ENCODE data around the gene POM121L12.

Gene POM121L12

DNA sequence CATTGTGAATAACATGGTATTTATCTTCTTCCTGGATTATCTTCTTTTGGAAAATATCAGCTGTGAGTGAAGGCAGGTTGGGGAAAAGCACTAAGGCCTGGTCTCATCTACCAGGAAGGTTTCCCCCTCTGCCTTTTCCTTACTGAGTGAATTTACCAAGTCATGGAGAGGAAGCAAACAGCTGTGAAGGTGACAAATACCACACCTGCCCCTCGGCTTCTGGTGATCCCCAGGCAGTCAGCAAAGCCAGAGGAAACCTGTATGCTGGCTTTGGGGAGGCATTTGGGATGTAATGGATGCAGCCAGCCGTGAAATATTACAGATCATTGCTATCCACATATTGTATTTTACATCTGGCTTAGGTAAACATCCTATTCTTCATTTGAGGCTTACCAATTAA is 24.2 kb downstream of the POM121L12 start:
- in situ Hi-C loops (cut with MboI; ENCODE audit: low pct_unique_long_range_greater_than_20kb, low sequenced_read_pairs, unreplicated experiment), result no loop called here
- no peak for DNase-seq (ENCODE audit: low spot score)
- TF ChIP-seq, protein P1, sequence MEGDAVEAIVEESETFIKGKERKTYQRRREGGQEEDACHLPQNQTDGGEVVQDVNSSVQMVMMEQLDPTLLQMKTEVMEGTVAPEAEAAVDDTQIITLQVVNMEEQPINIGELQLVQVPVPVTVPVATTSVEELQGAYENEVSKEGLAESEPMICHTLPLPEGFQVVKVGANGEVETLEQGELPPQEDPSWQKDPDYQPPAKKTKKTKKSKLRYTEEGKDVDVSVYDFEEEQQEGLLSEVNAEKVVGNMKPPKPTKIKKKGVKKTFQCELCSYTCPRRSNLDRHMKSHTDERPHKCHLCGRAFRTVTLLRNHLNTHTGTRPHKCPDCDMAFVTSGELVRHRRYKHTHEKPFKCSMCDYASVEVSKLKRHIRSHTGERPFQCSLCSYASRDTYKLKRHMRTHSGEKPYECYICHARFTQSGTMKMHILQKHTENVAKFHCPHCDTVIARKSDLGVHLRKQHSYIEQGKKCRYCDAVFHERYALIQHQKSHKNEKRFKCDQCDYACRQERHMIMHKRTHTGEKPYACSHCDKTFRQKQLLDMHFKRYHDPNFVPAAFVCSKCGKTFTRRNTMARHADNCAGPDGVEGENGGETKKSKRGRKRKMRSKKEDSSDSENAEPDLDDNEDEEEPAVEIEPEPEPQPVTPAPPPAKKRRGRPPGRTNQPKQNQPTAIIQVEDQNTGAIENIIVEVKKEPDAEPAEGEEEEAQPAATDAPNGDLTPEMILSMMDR (IDR thresholded peaks at IDR 0.05; ENCODE audit: extremely low read depth, insufficient read depth, missing control alignments), result no peak

GRCh38 chr7:53060066-53060465 is 24.6 kb downstream of the POM121L12 start:
- in situ Hi-C loops (cut with MboI; ENCODE audit: low pct_unique_long_range_greater_than_20kb, low sequenced_read_pairs, unreplicated experiment), result no loop called here
- DNase-seq (ENCODE audit: low spot score), result no peak
- TF ChIP-seq, protein P1 (IDR thresholded peaks at IDR 0.05; ENCODE audit: extremely low read depth, insufficient read depth, missing control alignments), result no peak

DNA sequence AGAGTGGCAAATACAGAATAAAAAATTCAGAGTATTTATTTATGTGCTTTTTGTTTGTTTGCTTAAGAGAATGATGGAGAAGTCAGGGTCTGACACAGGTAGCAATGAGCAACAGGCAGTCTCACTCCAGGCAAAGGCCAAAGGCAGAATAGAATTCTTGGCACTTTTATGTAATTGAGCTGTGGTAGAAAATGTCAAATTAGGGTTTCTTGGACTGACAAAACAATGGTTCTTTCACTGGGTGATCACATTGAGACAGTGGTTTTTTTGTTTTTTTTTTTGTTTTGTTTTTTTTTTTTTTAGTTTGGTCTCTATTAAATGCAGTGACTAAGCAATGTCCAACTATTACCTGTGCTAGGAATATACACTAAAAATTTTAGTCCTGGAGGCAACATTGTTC is 27.4 kb downstream of the POM121L12 start:
- in situ Hi-C loops (cut with MboI; ENCODE audit: low pct_unique_long_range_greater_than_20kb, low sequenced_read_pairs, unreplicated experiment), result no loop called here
- TF ChIP-seq, protein P1 (IDR thresholded peaks at IDR 0.05; ENCODE audit: extremely low read depth, insufficient read depth, missing control alignments), result no peak
- DNase-seq (ENCODE audit: low spot score), result no peak

DNA sequence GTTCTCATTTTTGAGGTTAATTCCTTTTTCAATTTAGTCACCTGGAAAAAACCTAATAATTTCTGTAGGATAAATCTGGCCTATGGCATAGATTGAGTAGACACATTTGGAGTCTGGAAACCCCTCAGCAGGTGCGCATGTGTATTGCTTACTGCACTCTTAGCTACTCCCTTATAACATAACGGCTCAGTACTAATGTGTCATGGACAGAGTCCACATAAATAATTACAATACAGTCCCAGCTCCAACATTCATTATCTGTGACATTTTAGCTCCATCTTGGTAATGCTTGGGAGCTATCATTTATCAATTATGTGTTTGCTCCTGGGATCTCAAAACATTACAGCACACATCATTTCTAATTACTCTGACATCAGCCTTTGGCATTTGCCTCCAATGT is 33.2 kb downstream of the POM121L12 start:
- in situ Hi-C loops (cut with MboI; ENCODE audit: low pct_unique_long_range_greater_than_20kb, low sequenced_read_pairs, unreplicated experiment), result no loop called here
- no peak for DNase-seq (ENCODE audit: low spot score)
- TF ChIP-seq, protein P1 (IDR thresholded peaks at IDR 0.05; ENCODE audit: extremely low read depth, insufficient read depth, missing control alignments), result no peak

GRCh38 chr7:53070883-53071282 is 35.5 kb downstream of the POM121L12 start:
- DNase-seq (ENCODE audit: low spot score), result no peak
- TF ChIP-seq, protein P1 (IDR thresholded peaks at IDR 0.05; ENCODE audit: extremely low read depth, insufficient read depth, missing control alignments), result no peak
- in situ Hi-C loops (cut with MboI; ENCODE audit: low pct_unique_long_range_greater_than_20kb, low sequenced_read_pairs, unreplicated experiment), result no loop called here
